GM18951 (cell line): ENCODE data around the gene NPAS3.

Source experiments
- POLR2A ChIP-seq: IDR thresholded peaks from 4 replicates; pipeline ENCODE4 v1.6.1; 2011; ENCODE audit warnings: mild to moderate bottlenecking; ENCODE audit not compliant: insufficient read length, insufficient read depth; ENCODE audit errors: extremely low read depth
- in situ Hi-C: fragments of 300-500 bp; cut with MboI; formaldehyde crosslinking; loops from one replicate; pipeline ENCODE4 v1.12.0; 2022; ENCODE audit warnings: low sequenced_read_pairs, mixed read lengths, inconsistent platforms; ENCODE audit not compliant: unreplicated experiment

Gene NPAS3

GRCh38 chr14:32932914-32933628 lies 5.6 kb upstream of the NPAS3 start:
- in situ Hi-C loops = no loop called here
- TF ChIP-seq POLR2A = no peak

GRCh38 chr14:32933629-32934072 lies 5.0 kb upstream of the NPAS3 start:
- TF ChIP-seq POLR2A = no peak
- in situ Hi-C loops = no loop called here

- in situ Hi-C loops = no loop called here
- no peak for TF ChIP-seq POLR2A
Measured at GRCh38 chr14:32934073-32934880, 4.4 kb upstream of the NPAS3 start.

GRCh38 chr14:32934881-32935633 lies 3.6 kb upstream of the NPAS3 start:
- in situ Hi-C loops = no loop called here
- no peak for TF ChIP-seq POLR2A

GRCh38 chr14:32939254-32940065 lies 781 bp downstream of the NPAS3 start:
- no peak for TF ChIP-seq POLR2A
- in situ Hi-C loops = no loop called here

GRCh38 chr14:32940066-32940651 lies 1.5 kb downstream of the NPAS3 start:
- in situ Hi-C loops = no loop called here
- no peak for TF ChIP-seq POLR2A

- in situ Hi-C loops = no loop called here
- no peak for TF ChIP-seq POLR2A
Measured at GRCh38 chr14:32940711-32941667, 2.3 kb downstream of the NPAS3 start.

GRCh38 chr14:32941668-32942065 lies 3.0 kb downstream of the NPAS3 start:
- TF ChIP-seq POLR2A = no peak
- in situ Hi-C loops = no loop called here

- in situ Hi-C loops = no loop called here
Measured at GRCh38 chr14:32947081-32947480, 8.4 kb downstream of the NPAS3 start.

GRCh38 chr14:32947792-32948191 lies 9.1 kb downstream of the NPAS3 start:
- no peak for TF ChIP-seq POLR2A
- in situ Hi-C loops = no loop called here

More at GRCh38 chr14:32947081-32947480, 8.4 kb downstream of the NPAS3 start:
- no peak for TF ChIP-seq POLR2A

- in situ Hi-C loops = no loop called here
- TF ChIP-seq POLR2A = no peak
Measured at GRCh38 chr14:32950584-32950983, 11.9 kb downstream of the NPAS3 start.
